Measurements from ENCODE around the gene CD207. TPM values are rescaled to one million over a fixed set of nuclear protein-coding genes. Genes with fewer than 3 reads are reported as not detected.
A peak's percentile ranks its signal among the peaks of the same experiment; 100 is the strongest.

Gene CD207
- total RNA-seq, 2 donors from 2014 or later, result not detected

- H3K36me3 ChIP-seq, result no peaks in the 10 kb centered on the region
- H3K27ac ChIP-seq, result no peak overlapping the region
- no peaks in the 10 kb centered on the region for H3K9me3 ChIP-seq
- H3K4me1 ChIP-seq, result peaks cover 0 to 10% of the 10 kb centered on the region in 2 donors
- no peak for DNase-seq (ENCODE audit: low spot score)
- H3K4me3 ChIP-seq, result no peak overlapping the region
- no peak for TF ChIP-seq CTCF (IDR thresholded peaks at IDR 0.05)
- peaks cover 2 to 4% of the 10 kb centered on the region in 2 donors for H3K27me3 ChIP-seq
Observed at GRCh38 chr2:70868970-70869369, 33.4 kb upstream of the CD207 start.

GRCh38 chr2:70861777-70862625, 26.4 kb upstream of the CD207 start:
- H3K4me1 ChIP-seq, result no peaks in the 10 kb centered on the region
- peaks cover 0 to 6% of the 10 kb centered on the region in 2 donors for H3K27me3 ChIP-seq
- DNase-seq (ENCODE audit: low spot score), result peak; percentile 77
- no peak overlapping the region for H3K4me3 ChIP-seq
- no peak overlapping the region for H3K27ac ChIP-seq
- peak; percentile 89 to 95 for TF ChIP-seq CTCF (IDR thresholded peaks at IDR 0.05)
- H3K36me3 ChIP-seq, result no peaks in the 10 kb centered on the region
- no peaks in the 10 kb centered on the region for H3K9me3 ChIP-seq

GRCh38 chr2:70855667-70856066, 20.1 kb upstream of the CD207 start:
- H3K9me3 ChIP-seq, result no peaks in the 10 kb centered on the region
- H3K36me3 ChIP-seq, result no peaks in the 10 kb centered on the region
- H3K27ac ChIP-seq, result no peak overlapping the region
- DNase-seq (ENCODE audit: low spot score), result peak; percentile 26
- no peaks in the 10 kb centered on the region for H3K27me3 ChIP-seq
- H3K4me1 ChIP-seq, result no peaks in the 10 kb centered on the region
- no peak overlapping the region for H3K4me3 ChIP-seq
- TF ChIP-seq CTCF (IDR thresholded peaks at IDR 0.05), result no peak

DNA sequence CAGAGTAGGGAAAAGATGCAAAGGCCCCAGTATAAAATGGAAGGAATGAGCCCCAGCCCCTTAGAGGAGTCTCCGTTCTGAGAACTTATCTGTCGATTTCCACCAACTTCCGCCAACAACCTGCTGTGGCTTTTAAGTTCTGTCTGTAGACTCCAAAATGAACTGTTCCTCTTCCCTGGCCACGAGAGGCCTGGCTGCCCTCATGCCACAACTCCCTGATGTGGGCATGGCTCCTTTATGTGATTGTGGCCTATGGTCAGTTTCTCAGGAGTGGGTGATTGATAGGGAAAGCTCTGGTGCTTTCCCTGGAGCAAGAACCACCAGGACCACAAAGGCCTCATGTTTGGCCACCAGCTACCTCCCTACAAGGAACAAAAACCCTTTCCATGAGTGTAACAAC, 18.8 kb upstream of the CD207 start:
- Histone ChIP-seq H3K4me1 (no peaks in the 10 kb centered on the region), H3K36me3 (no peaks in the 10 kb centered on the region), H3K4me3 (no peak overlapping the region), H3K27ac (no peak overlapping the region), H3K27me3 (no peaks in the 10 kb centered on the region), H3K9me3 (no peaks in the 10 kb centered on the region)
- peak; percentile 23 for DNase-seq (ENCODE audit: low spot score)
- no peak for TF ChIP-seq CTCF (IDR thresholded peaks at IDR 0.05)

DNA sequence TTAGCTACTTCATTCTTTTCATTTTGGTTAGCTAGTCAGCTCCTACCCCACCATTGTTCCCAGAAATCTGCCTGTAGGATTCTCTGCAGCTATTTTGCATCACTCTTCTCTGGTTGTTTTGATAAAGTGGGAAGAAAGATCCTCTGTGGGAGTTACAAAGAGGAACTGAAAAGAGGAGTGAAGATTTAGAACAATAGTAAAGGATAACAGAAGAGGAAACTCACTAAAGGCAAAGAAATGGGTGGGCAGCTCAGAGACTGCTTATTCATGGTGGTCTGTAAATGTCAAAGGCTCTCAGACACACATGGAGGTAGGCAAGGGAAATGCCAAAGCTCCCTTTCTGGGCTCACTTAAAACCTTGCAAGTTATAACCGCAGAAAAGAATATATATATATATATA, 17.2 kb upstream of the CD207 start:
- DNase-seq (ENCODE audit: low spot score), result no peak
- Histone ChIP-seq H3K9me3 (no peaks in the 10 kb centered on the region), H3K27me3 (no peaks in the 10 kb centered on the region), H3K36me3 (no peaks in the 10 kb centered on the region), H3K4me3 (no peak overlapping the region), H3K4me1 (no peaks in the 10 kb centered on the region), H3K27ac (no peak overlapping the region)
- TF ChIP-seq CTCF (IDR thresholded peaks at IDR 0.05), result no peak

- Histone ChIP-seq H3K27me3 (no peaks in the 10 kb centered on the region), H3K4me3 (no peak overlapping the region), H3K9me3 (no peaks in the 10 kb centered on the region), H3K27ac (no peak overlapping the region), H3K4me1 (no peaks in the 10 kb centered on the region), H3K36me3 (no peaks in the 10 kb centered on the region)
- no peak for DNase-seq (ENCODE audit: low spot score)
- no peak for TF ChIP-seq CTCF (IDR thresholded peaks at IDR 0.05)
Observed at GRCh38 chr2:70851704-70852103, 16.1 kb upstream of the CD207 start.

Measured in right atrium auricular region (tissue), 2 donors.